Measurements from ENCODE around the gene WIPF1. TPM values are rescaled to one million over a fixed set of nuclear protein-coding genes. Genes with fewer than 3 reads are reported as not detected.

WIPF1 gene
- polyA plus RNA-seq, 1 donor (not counting 4 experiments of a cell fraction or from before 2014, with no cell fraction given): 0.16 TPM

- Histone ChIP-seq H4K20me1 (ENCODE audit: control insufficient read depth, extremely low read depth, insufficient read depth, low read length) (no peaks in the 10 kb centered on the region), H3K9me3 (ENCODE audit: control insufficient read depth, low read depth, low read length) (no peaks in the 10 kb centered on the region), H3K79me2 (ENCODE audit: control insufficient read depth, insufficient read depth, low read length) (no peaks in the 10 kb centered on the region), H3K9me1 (ENCODE audit: control insufficient read depth, extremely low read depth, insufficient read depth, low read length) (no peaks in the 10 kb centered on the region), H3K36me3 (ENCODE audit: control insufficient read depth in 2 of 2, extremely low read depth in 1 of 2, insufficient read depth in 2 of 2, low read length in 2 of 2) (no peaks in the 10 kb centered on the region), H3K4me1 (ENCODE audit: control insufficient read depth, extremely low read depth, insufficient read depth, low read length) (peaks cover 5% of the 10 kb centered on the region), H3K4me2 (ENCODE audit: control insufficient read depth, extremely low read depth, insufficient read depth, low read depth, low read length) (no peak overlapping the region), H3K27me3 (ENCODE audit: control insufficient read depth, extremely low read depth, insufficient read depth, low read length) (no peaks in the 10 kb centered on the region), H3K27ac (ENCODE audit: control insufficient read depth, insufficient read depth, low read length) (no peak overlapping the region), H3K4me3 (ENCODE audit: control insufficient read depth in 2 of 3, extremely low read depth in 1 of 3, insufficient read depth in 2 of 3, low read depth in 1 of 3, low read length in 3 of 3) (no peak overlapping the region), H3K9ac (ENCODE audit: control insufficient read depth, extremely low read depth, insufficient read depth, low read length) (no peak overlapping the region), H2AFZ (ENCODE audit: control insufficient read depth, low read length) (no peak overlapping the region)
- DNase-seq (ENCODE audit: low read depth, low spot score) (no peak), FAIRE-seq (no peak)
- dilution Hi-C loops (cut with MboI; ENCODE audit: extremely low pct_ligation_motif_present, low sequenced_read_pairs): no loop called here
- TF ChIP-seq CTCF (optimal IDR thresholded peaks at IDR 0.05 in 1 of 3, IDR thresholded peaks at IDR 0.05 in 1 of 3, conservative IDR thresholded peaks at IDR 0.05 in 1 of 3; ENCODE audit: extremely low read depth in 1 of 3, insufficient read depth in 2 of 3, low read length in 3 of 3) (no peak), EZH2 (IDR thresholded peaks at IDR 0.05; ENCODE audit: low read length) (no peak)
These were observed 22.4 kb downstream of the WIPF1 start for GRCh38 chr2:174575124-174575776.

DNA sequence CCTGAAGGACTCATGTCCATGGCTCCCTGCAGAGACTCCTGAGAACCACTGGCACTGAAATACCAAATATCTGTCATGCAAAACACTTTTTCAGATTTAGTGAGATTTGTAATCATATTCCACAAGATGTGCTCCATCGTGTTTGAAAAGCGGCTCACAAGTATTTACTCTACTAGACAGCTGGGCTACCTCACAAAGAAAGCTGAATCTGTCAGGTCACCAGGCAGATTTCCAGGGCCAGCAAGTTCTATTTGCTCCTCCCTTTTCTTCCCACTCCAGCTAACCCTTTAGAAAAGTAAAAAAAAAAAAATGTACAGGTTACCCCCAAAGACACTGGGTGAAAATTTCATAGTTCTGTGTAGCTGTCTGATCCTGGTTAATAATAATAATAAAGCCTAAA, 22.9 kb downstream of the WIPF1 start:
- Histone ChIP-seq H4K20me1 (ENCODE audit: control insufficient read depth, extremely low read depth, insufficient read depth, low read length) (no peaks in the 10 kb centered on the region), H3K4me1 (ENCODE audit: control insufficient read depth, extremely low read depth, insufficient read depth, low read length) (peaks cover 5% of the 10 kb centered on the region), H3K36me3 (ENCODE audit: control insufficient read depth in 2 of 2, extremely low read depth in 1 of 2, insufficient read depth in 2 of 2, low read length in 2 of 2) (no peaks in the 10 kb centered on the region), H3K9me1 (ENCODE audit: control insufficient read depth, extremely low read depth, insufficient read depth, low read length) (no peaks in the 10 kb centered on the region), H3K9me3 (ENCODE audit: control insufficient read depth, low read depth, low read length) (no peaks in the 10 kb centered on the region), H3K79me2 (ENCODE audit: control insufficient read depth, insufficient read depth, low read length) (no peaks in the 10 kb centered on the region), H3K9ac (ENCODE audit: control insufficient read depth, extremely low read depth, insufficient read depth, low read length) (no peak overlapping the region), H3K4me3 (ENCODE audit: control insufficient read depth in 2 of 3, extremely low read depth in 1 of 3, insufficient read depth in 2 of 3, low read depth in 1 of 3, low read length in 3 of 3) (no peak overlapping the region), H3K27me3 (ENCODE audit: control insufficient read depth, extremely low read depth, insufficient read depth, low read length) (no peaks in the 10 kb centered on the region), H2AFZ (ENCODE audit: control insufficient read depth, low read length) (no peak overlapping the region), H3K27ac (ENCODE audit: control insufficient read depth, insufficient read depth, low read length) (no peak overlapping the region), H3K4me2 (ENCODE audit: control insufficient read depth, extremely low read depth, insufficient read depth, low read depth, low read length) (no peak overlapping the region)
- no peak for TF ChIP-seq EZH2 (IDR thresholded peaks at IDR 0.05; ENCODE audit: low read length)
- TF ChIP-seq CTCF (optimal IDR thresholded peaks at IDR 0.05 in 1 of 3, IDR thresholded peaks at IDR 0.05 in 1 of 3, conservative IDR thresholded peaks at IDR 0.05 in 1 of 3; ENCODE audit: extremely low read depth in 1 of 3, insufficient read depth in 2 of 3, low read length in 3 of 3): no peak
- no peak for FAIRE-seq
- no peak for DNase-seq (ENCODE audit: low read depth, low spot score)
- dilution Hi-C loops (cut with MboI; ENCODE audit: extremely low pct_ligation_motif_present, low sequenced_read_pairs): no loop called here

All from keratinocyte (primary cell).